GM18520 (cell line): ENCODE results near the gene ALPP.

Experiments
- ATAC-seq: cut with Tn5 transposase; IDR thresholded peaks from one replicate; pipeline ENCODE4 v1.9.1; 2021; ENCODE audit not compliant: unreplicated experiment

The ALPP gene

GRCh38 chr2:232340171-232340935 lies 38.2 kb upstream of the ALPP start:
- ATAC-seq = no peak

- no peak for ATAC-seq
Measured at GRCh38 chr2:232341061-232341738, 37.4 kb upstream of the ALPP start.

GRCh38 chr2:232341739-232342126 lies 36.8 kb upstream of the ALPP start:
- ATAC-seq = no peak

DNA sequence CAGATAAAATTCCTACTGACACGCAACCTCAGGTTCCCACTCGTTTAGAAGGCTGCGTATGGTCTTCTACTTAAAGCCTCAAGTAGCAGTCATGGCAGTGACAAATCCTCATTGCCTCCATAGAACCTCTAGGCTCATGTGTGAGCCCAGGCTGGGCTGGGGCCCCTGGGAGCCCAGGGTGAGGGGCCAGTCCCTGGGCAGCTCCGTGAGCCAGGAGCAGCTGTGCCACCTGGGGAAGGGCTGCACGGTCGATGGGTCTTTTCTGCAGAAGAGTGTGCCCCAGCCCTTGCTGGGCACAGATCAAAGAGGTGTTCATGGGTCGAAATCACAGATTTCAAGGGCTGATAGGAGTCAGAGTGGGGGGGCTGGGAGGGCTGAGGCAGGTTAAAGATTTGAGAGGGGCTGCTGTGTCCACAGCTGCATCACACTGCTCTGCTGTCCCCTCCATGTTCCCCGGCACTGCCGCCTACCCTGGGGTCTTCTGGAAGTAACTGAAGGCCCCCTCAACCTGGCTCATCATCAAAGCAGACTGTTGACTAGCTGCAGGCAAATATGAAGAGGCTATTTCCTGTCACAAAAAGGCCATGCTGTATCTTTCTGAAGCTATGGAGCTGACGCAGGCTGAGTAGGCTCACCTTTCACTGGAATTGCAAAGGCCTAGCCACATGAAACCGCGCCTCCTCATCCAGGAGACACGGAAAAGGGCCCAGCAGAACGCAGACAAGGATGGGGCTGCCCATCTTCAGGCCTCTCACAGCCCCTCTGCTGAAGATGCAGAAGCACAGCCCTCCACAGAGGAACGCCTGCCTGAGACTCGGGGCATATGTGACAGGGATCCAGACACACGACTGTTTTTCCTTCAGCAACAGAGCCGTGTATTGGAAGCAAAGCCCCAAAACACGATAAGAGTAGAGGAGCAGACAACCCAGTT lies 35.7 kb upstream of the ALPP start:
- no peak for ATAC-seq

GRCh38 chr2:232343821-232344220 lies 34.7 kb upstream of the ALPP start:
- ATAC-seq = no peak

GRCh38 chr2:232345251-232345650 lies 33.3 kb upstream of the ALPP start:
- no peak for ATAC-seq

GRCh38 chr2:232347369-232347768 lies 31.2 kb upstream of the ALPP start:
- no peak for ATAC-seq

GRCh38 chr2:232348936-232349335 lies 29.6 kb upstream of the ALPP start:
- ATAC-seq = no peak

DNA sequence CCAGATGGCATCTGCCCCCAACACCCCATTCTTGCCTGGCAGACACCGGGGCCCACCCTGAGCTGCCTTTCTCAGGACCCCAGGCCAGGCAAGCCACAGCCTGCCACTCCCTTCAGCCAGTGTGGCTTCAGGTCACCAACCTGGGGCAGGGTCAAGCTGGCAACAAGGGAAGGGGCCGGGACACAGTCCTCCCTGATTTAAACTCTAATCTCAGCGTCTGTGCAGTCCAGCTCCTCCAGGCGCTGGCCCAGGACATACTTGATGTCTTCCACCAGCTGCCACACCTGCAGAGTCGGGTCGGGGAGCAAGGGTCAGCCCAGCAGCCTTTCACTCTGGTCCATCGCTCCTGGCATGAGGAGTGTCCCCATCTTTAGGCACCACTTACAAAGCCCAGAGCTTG lies 29.0 kb upstream of the ALPP start:
- no peak for ATAC-seq

GRCh38 chr2:232349946-232350635 lies 28.5 kb upstream of the ALPP start:
- no peak for ATAC-seq

DNA sequence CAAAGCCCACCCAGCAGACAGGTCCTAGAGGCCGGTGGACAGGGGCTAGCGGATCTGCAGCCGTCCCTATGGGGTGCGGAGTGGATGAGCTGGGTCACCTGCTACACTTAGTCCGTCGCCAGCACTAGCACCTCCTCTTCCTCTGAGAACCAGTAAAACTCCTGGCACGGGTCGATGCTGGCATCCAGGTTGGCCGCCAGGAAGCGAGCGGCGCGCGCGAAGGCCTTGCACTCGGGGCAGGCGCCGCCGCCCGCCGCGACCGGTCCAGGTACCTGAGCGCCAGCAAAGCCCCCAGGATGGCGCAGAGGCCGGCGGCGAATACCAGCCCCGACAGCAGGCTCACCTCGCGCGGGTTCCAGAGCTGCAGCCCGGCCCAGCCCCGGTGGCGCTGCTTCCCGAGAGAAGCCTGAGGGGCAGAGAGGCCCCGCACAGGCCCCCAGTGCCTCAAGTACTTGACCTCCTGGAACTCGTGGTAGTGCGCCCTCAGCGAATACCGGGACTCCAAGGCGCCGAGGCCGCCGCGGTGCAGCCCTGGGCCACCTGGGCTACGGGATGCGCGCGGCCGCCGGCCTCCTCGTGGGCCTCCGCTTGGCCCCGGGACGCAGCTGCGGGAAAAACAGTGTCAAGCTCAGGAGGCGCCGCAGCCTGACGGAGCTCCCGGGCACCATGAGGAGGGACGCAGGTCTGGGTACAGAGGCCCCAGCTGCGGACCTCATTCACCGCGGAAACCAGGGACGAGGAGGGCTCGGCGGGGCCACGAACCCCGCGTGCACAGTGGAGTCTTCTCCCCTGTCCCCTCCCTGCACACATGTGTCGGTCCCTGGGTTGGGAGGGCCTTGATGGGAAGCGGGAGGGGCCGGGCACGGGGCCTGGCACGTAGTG lies 27.5 kb upstream of the ALPP start:
- no peak for ATAC-seq

DNA sequence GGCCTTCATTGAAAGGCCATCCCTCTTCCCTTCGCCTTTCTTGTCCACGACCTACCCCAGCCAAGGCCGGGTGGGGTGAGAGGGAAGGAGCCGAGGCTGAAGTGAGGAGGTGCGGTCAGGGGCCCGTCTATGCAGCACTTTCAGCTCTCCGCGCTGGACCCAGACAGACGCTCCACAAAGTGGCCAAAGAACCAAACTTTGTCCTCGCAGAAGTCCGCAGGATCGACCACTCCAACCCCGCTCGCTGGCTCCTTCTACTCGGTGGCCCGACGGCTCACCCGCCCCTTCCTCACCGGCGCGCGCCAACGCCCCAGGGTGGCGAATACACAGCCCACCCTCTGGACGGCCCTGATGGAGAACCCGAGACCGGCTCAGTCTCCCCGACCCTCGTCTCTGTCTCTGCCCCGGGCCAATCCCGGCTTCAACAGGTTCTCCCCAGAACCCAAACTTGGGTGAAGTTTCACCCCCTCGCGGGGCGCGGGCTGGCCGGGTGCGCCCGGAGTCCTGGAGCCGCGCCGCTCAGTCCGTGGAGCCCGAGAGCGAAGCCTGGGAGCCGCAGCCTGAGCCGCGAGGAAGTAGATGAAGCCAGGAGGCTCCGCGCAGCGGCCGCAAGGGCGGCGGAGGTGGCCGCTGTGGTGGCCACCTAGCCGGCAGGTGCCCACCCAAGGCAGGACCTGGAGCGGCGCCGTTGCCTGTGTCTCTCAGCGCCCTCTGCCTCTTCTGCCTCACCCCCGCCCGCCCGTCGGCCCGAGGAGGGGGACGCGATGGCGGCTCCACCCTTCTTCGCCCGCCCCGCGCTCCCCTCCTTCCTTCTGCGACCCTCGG lies 26.7 kb upstream of the ALPP start:
- no peak for ATAC-seq

DNA sequence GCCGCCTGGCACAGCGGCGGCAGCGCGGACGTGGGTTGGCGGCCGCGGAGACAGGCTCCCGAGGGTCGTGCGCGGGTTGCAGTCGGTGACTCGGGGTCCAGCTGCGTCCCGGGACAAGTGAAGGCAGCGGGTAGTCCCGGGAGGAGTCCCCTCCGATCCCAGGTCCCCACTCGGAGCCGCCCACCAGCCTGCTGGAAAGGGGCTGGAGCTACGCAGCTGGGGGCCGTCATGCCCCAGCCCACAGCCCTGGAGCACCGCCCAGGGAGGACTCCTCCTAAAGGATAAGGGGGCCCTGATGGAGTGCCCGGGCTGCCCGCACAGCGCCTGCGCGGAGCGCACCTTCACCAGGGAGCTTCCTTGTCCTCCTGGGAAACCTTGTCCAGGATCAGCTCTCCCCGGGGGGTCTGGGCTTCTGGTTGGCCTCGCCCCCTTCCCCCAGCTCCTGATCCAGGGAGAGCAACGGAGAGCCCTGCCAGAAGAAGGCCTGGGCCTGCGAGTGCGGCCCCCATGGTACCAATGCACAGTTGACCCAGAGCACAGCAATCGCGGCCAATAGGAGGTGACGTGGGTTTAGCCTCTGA lies 25.9 kb upstream of the ALPP start:
- ATAC-seq = no peak

DNA sequence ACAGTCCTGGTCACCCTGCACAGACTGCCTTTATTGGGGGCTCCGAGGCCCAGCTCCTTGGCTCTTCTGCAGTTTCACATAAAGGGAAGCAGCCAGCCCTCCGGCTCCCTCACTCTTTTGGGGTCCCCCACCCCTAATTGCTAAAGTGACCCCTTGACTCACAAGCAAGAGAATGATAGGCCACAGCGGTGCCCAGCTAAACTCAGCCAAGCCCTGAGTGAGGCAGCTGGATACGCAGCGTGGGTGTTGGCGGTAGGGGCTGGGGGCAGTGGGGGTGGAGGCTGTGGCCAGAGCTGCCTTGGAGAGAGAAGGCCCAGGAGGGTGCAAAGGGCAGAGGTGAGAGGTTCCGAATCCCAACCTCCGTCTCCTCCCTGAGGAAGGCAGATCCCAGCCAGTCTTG lies 25.5 kb upstream of the ALPP start:
- no peak for ATAC-seq

GRCh38 chr2:232353660-232354059 lies 24.9 kb upstream of the ALPP start:
- no peak for ATAC-seq

DNA sequence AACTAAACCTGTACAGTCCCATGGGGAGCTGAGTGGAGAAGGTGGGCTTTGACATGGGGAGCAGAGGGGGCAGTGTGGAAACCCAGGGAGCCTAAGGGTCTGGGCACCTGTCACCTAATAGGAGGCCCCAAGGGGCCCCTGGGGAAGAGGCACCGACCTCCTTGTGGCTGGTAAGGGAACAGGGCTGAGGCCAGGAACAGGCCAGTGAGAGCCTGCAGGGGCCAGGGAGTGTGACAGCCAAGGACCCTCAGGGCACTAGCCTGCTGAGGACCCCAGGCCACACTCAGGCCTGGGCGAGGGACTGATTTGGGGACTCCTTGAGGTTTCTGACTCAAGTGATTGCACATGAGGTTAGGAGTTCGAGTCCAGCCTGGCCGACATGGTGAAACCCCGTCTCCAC lies 24.5 kb upstream of the ALPP start:
- no peak for ATAC-seq

DNA sequence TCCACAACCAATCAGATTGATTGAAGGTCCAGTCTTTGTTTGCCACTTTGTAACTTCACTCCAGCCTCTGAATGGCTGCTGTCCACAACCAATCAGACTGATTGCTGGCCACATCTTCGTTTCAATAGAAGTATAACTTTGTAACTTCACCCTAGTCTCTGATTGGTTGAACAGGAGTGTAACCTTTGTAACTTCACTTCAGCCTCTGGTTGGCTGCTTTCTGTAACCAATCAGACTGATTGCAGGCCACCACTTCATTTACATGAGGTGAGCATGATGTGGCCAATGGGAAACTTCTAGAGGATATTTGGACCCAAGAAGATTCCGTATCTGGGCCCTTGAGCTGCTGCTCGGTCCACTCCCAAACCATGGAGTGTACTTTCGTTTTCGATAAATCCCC lies 16.9 kb upstream of the ALPP start:
- ATAC-seq = no peak

- no peak for ATAC-seq
Measured at GRCh38 chr2:232362174-232362900, 16.2 kb upstream of the ALPP start.
